Upper lobe of right lung (tissue), 1 donor: Measurements from ENCODE around the gene TNFSF4. TPM values are rescaled to one million over a fixed set of nuclear protein-coding genes. Genes with fewer than 3 reads are reported as not detected.
A peak's percentile ranks its signal among the peaks of the same experiment; 100 is the strongest.

Experiments used
- ATAC-seq: fragments of 200-7000 bp; cut with Tn5 transposase; one replicate; pipeline ENCODE4 v1.9.1; 2020; ENCODE audit warnings: mild to moderate bottlenecking, moderate library complexity
- DNase-seq: peaks from one replicate; pipeline ENCODE4 v3.0.0-alpha.2; 2020
- H3K27ac ChIP-seq: fragments of 200-600 bp; one replicate; pipeline ENCODE4 v1.8.0; 2022
- H3K27me3 ChIP-seq: fragments of 200-600 bp; one replicate; pipeline ENCODE4 v1.8.0; 2022; ENCODE audit warnings: mild to moderate bottlenecking
- H3K36me3 ChIP-seq: fragments of 200-600 bp; one replicate; pipeline ENCODE4 v1.8.0; 2022
- H3K4me1 ChIP-seq: fragments of 200-600 bp; one replicate; pipeline ENCODE4 v1.8.0; 2022
- H3K4me3 ChIP-seq: fragments of 200-600 bp; one replicate; pipeline ENCODE4 v1.8.0; 2022; ENCODE audit warnings: mild to moderate bottlenecking
- H3K9me3 ChIP-seq: fragments of 200-600 bp; one replicate; pipeline ENCODE4 v1.8.0; 2022
- CTCF ChIP-seq: fragments of 200-600 bp; IDR thresholded peaks from one replicate; pipeline ENCODE4 v1.8.0; 2022; ENCODE audit warnings: antibody characterized with exemption
- intact Hi-C: fragments of 100-400 bp; cut with DNase I; formaldehyde crosslinking; loops from one replicate; pipeline ENCODE4 v1.11.0; 2022
- total RNA-seq: library from RNA; stranded (reverse); fragmentation: NEBNext Ultra II Directional; extraction: Animal tissue kit (Norgen Biotek cat#: 25700); gene quantifications from one replicate; pipeline ENCODE4 v1.2.1, GENCODE V29; 2021
- donor health status: DM: no; HTN: yes; CAD: no; lungs with severe emphysema.

TNFSF4 gene
- total RNA-seq, 1 donor from 2014 or later: 0.72 TPM

- no peak overlapping the region for H3K4me3 ChIP-seq
- peaks cover 15% of the 10 kb centered on the region for H3K4me1 ChIP-seq
- H3K27me3 ChIP-seq: no peaks in the 10 kb centered on the region
- no peaks in the 10 kb centered on the region for H3K9me3 ChIP-seq
- ATAC-seq (peak; percentile 83), DNase-seq (peak; percentile 77)
- intact Hi-C loops: no loop called here
- H3K27ac ChIP-seq: peak overlapping the region; percentile 61
- TF ChIP-seq CTCF: no peak
- H3K36me3 ChIP-seq: no peaks in the 10 kb centered on the region
Measured at GRCh38 chr1:173190101-173190936, 16.8 kb downstream of the TNFSF4 start.

- no peak for TF ChIP-seq CTCF
- no peaks in the 10 kb centered on the region for H3K36me3 ChIP-seq
- no peak overlapping the region for H3K4me3 ChIP-seq
- peaks cover 15% of the 10 kb centered on the region for H3K4me1 ChIP-seq
- intact Hi-C loops: no loop called here
- H3K27ac ChIP-seq: no peak overlapping the region
- DNase-seq: no peak
- ATAC-seq: no peak
- H3K27me3 ChIP-seq: no peaks in the 10 kb centered on the region
- H3K9me3 ChIP-seq: no peaks in the 10 kb centered on the region
Measured at GRCh38 chr1:173187671-173188237, 19.4 kb downstream of the TNFSF4 start.

- no peaks in the 10 kb centered on the region for H3K4me1 ChIP-seq
- no peak for TF ChIP-seq CTCF
- intact Hi-C loops: no loop called here
- no peaks in the 10 kb centered on the region for H3K36me3 ChIP-seq
- H3K27ac ChIP-seq: no peak overlapping the region
- no peak for ATAC-seq
- H3K4me3 ChIP-seq: no peak overlapping the region
- H3K27me3 ChIP-seq: no peaks in the 10 kb centered on the region
- no peak for DNase-seq
- no peaks in the 10 kb centered on the region for H3K9me3 ChIP-seq
Measured at GRCh38 chr1:173181791-173182190, 25.3 kb downstream of the TNFSF4 start.

- Histone ChIP-seq H3K36me3 (no peaks in the 10 kb centered on the region), H3K27me3 (no peaks in the 10 kb centered on the region), H3K27ac (no peak overlapping the region), H3K9me3 (no peaks in the 10 kb centered on the region), H3K4me1 (no peaks in the 10 kb centered on the region), H3K4me3 (no peak overlapping the region)
- no peak for TF ChIP-seq CTCF
- intact Hi-C loops: no loop called here
- DNase-seq (no peak), ATAC-seq (no peak)
Measured at GRCh38 chr1:173176246-173176645, 30.9 kb downstream of the TNFSF4 start.

- peak; percentile 58 for ATAC-seq
Measured at GRCh38 chr1:173175514-173176145, 31.5 kb downstream of the TNFSF4 start.

More at GRCh38 chr1:173175514-173176145, 31.5 kb downstream of the TNFSF4 start:
- H3K9me3 ChIP-seq: peaks cover 6% of the 10 kb centered on the region
- no peak overlapping the region for H3K4me3 ChIP-seq
- H3K4me1 ChIP-seq: no peaks in the 10 kb centered on the region
- no peaks in the 10 kb centered on the region for H3K27me3 ChIP-seq
- H3K27ac ChIP-seq: no peak overlapping the region
- no peak for DNase-seq
- intact Hi-C loops: no loop called here
- H3K36me3 ChIP-seq: no peaks in the 10 kb centered on the region
- TF ChIP-seq CTCF: no peak
